Islet of Langerhans (tissue), 1 donor: ENCODE data around the gene ELMO2.
"Not testable (repeated sequence)": the region's sequence is repeated elsewhere in the genome, so short reads cannot be mapped to it uniquely, and the experiment has no call there.

ENCODE experiments used
- FAIRE-seq: peaks from one replicate; lab custom pipeline; 2011; peaks lifted over from hg19 to GRCh38; lab: Jason Lieb, UNC

Gene ELMO2

GRCh38 chr20:46406986-46407670, 713 bp upstream of the ELMO2 start:
- no peak for FAIRE-seq

DNA sequence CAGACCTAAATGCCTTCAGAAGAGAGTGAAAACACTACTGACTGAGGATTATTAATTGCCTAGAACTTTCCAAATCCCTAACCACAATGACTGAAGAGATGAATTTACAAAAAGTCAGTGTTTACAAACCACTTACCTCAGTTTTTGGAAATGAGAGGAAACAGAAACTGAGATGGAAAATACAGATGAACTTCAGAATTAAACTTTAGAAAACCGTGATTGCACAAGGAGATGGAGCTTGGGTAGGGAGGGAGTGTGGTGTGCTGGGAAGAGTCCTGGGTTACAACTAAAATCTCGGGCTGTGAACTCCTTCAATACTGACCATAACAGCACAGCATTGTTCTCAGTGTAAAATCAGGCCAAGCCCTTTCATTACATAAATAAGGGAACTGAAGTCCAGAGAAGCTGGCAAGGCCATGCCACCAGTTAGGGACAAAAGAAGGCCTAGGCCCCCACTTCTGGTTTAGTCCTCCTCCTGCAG, 4.0 kb downstream of the ELMO2 start:
- no peak for FAIRE-seq

DNA sequence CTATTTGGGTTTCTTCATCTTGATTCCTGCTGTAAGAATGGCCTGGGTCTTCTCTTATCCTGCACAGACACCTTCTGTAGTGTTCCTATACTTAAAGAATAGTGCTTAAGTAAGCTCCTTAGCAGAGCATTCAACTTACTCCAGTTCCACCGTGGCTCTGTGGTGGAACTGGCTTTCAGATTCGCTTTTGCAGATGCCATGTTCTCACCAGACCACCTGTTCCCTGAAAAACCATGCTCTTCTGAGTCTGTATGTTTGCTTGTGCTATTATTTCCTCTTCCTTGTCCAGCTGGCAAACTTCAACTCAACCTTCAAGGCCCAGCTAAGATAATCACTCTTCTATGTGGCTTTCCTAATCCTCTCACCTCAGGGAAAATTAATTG, 4.9 kb downstream of the ELMO2 start:
- FAIRE-seq: no peak

GRCh38 chr20:46400828-46401477, 5.5 kb downstream of the ELMO2 start:
- no peak for FAIRE-seq

- FAIRE-seq: peak; percentile 21
Observed at GRCh38 chr20:46400253-46400652, 6.2 kb downstream of the ELMO2 start.

GRCh38 chr20:46399401-46399800, 7.0 kb downstream of the ELMO2 start:
- FAIRE-seq: no peak

DNA sequence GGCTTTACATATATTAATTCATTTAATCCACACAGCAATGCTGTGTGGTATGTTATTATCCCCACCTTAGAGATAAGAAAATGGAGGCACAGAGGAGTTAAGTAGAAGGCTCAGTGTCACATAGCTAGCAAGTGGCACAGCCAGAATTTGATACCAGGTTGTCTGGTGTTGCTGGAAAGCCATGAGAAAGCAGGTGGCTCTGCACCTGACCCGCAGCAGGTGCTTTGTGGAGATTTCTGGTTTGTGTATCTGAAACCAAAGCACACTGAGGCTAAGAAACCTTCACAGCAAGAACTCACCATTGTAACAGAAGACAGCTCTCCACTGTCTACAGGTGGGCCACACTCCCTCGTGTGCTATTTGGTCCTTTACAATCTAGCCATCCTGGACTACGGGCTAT, 7.5 kb downstream of the ELMO2 start:
- no peak for FAIRE-seq

DNA sequence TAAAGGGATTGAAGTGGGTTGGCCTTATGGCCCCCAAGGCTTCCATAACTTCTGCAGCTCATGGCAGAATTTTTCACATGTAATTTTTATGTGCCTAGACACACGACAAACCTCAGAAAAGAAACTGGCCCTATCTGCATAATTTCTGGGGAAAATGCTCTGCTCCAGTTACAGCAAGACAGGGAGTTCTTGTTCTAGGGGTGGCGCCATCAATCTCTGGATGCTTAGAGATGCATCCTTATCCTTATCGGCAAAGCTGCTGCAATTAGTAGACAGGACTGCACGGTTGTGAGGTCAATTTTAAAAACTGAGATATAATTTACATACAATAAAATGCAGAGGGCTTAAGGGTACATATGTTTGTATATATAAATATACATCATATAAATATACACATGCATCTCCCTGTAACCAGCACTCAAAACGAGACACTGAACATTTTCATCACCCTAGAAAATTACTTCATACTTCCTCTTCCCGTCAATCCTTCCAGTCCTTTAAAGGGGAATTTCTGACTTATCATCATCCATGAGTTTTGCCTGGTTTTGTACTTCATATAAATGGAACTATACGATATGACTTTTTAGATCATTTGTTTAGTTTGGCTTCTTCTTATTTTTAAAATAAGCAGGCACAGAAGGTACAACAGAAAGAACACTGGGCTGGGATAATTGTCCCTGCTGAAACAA, 10.2 kb downstream of the ELMO2 start:
- FAIRE-seq: no peak

GRCh38 chr20:46394872-46395760, 11.3 kb downstream of the ELMO2 start:
- no peak for FAIRE-seq

GRCh38 chr20:46393967-46394366, 12.4 kb downstream of the ELMO2 start:
- FAIRE-seq: no peak

GRCh38 chr20:46388937-46389336, 17.5 kb downstream of the ELMO2 start:
- no peak for FAIRE-seq

- FAIRE-seq: no peak
Observed at GRCh38 chr20:46388201-46388836, 18.1 kb downstream of the ELMO2 start.

GRCh38 chr20:46387054-46387453, 19.4 kb downstream of the ELMO2 start:
- not testable (repeated sequence) for FAIRE-seq

DNA sequence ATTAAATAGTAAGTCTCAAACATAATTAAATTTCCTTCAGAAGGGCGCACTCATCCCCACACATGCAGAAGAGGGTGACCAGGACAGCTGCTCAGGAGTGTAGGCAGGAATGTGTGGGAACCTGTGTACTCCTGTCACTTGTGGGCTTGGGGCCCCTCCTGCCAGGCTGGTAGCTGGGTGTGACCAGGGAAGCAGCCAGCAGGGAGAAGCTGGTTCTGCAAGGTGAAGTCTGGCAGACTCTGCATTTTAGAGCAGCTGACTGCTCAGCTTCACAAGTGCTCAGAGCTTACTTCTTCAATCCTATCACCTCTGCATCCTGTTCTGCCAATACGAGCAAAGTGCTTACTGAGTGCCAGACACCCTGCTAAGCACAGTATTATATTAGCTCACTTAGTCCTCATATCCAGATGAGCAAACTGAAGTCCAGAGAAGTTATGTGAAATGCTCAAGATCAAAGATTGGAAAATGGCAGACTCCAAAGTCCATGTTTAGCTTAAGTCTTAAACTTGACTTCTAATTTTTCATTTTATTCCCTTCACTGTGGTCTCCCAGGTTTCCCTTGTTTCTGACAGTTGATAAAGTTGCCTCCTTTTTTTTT, 27.9 kb downstream of the ELMO2 start:
- no peak for FAIRE-seq

GRCh38 chr20:46377518-46377917, 28.9 kb downstream of the ELMO2 start:
- FAIRE-seq: no peak

DNA sequence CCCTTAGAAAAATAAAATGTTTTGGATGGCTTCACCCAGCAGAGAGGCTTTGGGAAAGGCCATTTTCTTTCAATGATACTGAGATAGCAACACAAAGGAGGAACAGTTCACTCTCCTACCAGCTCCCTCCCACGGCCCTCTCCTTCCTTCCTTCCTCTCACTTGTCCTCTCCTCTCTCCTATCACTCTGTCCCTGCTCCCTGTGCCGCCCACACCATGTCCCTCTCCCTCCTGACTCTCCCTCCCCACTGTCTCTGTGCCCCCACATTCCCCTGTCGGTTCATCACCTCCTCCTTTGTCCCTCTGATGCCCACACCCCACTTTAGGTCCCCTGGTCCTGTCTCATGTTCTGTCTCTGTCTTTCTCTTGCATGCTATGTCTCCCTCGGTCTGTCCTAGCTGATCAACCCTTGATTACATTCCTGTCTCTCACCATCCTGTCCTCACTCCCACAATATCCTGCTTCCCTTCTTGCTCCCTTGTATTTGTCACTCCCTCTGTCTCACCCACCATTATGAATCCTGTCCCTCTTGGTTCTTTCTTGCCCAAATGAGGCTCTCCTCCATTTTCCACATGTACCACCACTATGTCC, 30.1 kb downstream of the ELMO2 start:
- no peak for FAIRE-seq

DNA sequence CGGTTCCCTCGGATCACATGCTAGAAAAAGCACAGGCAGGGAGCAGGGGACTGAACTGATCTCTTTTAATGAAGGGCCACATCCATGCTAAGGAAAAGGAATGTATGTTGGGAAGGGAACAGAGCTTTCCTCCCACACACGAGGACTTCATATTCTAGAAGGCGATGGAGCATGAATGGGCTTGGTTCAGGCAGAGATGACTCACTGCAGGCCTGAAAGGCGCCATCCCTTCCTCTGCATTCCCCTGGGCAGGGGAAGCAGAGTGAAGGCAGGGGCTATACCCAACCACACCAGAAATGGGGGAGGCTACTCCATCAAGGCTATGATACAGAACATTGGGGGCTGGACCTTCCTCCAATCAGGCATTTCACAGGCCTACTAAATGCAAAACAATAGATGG, 30.6 kb downstream of the ELMO2 start:
- no peak for FAIRE-seq

DNA sequence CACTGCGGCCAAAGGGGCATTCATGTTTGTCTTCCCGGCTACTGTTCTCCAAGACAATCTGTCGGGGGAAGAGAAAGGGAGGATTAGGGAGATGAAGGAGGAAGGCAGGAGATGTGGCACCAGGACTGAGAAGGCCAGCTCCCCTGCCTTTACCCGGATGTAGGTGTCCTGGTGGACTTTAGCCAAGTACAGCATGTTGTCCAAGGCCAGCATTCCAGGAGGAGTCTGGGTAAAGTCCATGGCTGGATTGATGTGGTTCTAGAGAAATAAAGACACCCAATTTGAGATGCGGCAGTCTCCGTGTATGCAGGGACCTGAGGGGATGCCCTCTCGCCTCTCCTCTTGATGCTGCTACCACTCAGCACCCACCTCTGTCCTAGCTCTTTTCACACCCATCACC, 32.0 kb downstream of the ELMO2 start:
- FAIRE-seq: no peak

DNA sequence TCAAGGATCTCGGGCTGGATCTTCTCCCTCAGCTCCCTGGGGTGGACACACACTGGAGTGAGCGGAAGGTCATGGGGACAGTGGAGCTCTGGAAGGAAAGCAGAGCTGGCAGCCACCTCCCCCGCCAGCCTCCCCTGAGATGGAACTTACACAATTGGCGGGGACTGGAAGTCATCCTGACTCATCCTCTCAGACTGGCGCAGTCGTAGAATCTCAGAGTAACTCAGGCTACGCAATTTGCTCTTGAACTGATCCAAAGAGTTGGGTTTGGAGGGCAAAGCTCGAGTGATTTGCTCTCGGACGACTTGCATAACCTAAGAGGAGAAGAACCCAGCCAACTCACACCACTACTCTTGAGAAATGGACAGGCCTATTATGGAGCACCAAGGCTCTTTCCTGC, 34.8 kb downstream of the ELMO2 start:
- no peak for FAIRE-seq

DNA sequence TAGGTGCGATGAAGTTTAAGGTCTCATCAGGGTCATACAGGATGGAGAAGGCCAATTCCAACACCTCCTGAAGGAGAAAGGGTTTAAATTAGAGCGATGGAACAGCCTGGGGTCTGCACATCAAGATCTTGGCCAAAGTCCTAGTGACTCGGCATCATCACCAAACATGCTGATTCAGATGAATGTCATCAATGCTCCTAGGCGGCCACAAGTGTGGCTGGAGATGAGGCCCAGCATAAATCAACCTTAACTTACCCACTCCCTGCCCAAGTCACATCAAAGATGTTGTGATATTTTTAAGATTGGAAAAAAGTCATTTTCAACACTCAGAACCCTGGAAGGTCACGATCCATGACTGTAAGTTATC, 37.5 kb downstream of the ELMO2 start:
- no peak for FAIRE-seq
